Fibroblast of pulmonary artery (primary cell): ENCODE data around the gene CRELD2.
"Not testable (repeated sequence)": the region's sequence is repeated elsewhere in the genome, so short reads cannot be mapped to it uniquely, and the experiment has no call there.

Experiments used
- DNase-seq: peaks from one replicate; pipeline ENCODE4 v3.0.0-alpha.2; 2010; ENCODE audit warnings: low read depth
- H3K4me3 ChIP-seq: replicated peaks from 2 replicates; pipeline ENCODE4 v1.5.1; 2011; ENCODE audit warnings: low read depth, mild to moderate bottlenecking, control low read depth, low read length, moderate library complexity
- CTCF ChIP-seq: IDR thresholded peaks from 2 replicates; pipeline ENCODE4 v1.5.1; 2011; ENCODE audit warnings: mild to moderate bottlenecking, control low read depth, low read length, inconsistent platforms; ENCODE audit errors: missing control alignments

The CRELD2 gene

GRCh38 chr22:49941507-49942316 is 23.3 kb downstream of the CRELD2 start:
- no peak for DNase-seq
- no peak overlapping the region for H3K4me3 ChIP-seq
- no peak for TF ChIP-seq CTCF

- no peak for TF ChIP-seq CTCF
- DNase-seq: no peak
- no peak overlapping the region for H3K4me3 ChIP-seq
Observed at GRCh38 chr22:49942565-49943404, 24.4 kb downstream of the CRELD2 start.

- no peak for TF ChIP-seq CTCF
- DNase-seq: no peak
- no peak overlapping the region for H3K4me3 ChIP-seq
Observed at GRCh38 chr22:49943405-49943765, 25.0 kb downstream of the CRELD2 start.

- no peak overlapping the region for H3K4me3 ChIP-seq
- no peak for DNase-seq
- no peak for TF ChIP-seq CTCF
Observed at GRCh38 chr22:49943771-49944398, 25.5 kb downstream of the CRELD2 start.

- H3K4me3 ChIP-seq: no peak overlapping the region
- no peak for DNase-seq
- no peak for TF ChIP-seq CTCF
Observed at GRCh38 chr22:49944399-49944891, 26.0 kb downstream of the CRELD2 start.

- not testable (repeated sequence) for H3K4me3 ChIP-seq, DNase-seq
Observed at GRCh38 chr22:49945042-49945794, 26.8 kb downstream of the CRELD2 start.
